8988T (cell line): ENCODE results near the gene ZBED1.
"Not testable (repeated sequence)": the region's sequence is repeated elsewhere in the genome, so short reads cannot be mapped to it uniquely, and the experiment has no call there.

Source experiments
- DNase-seq: peaks from one replicate; pipeline ENCODE4 v3.0.0; 2011

ZBED1 gene

DNA sequence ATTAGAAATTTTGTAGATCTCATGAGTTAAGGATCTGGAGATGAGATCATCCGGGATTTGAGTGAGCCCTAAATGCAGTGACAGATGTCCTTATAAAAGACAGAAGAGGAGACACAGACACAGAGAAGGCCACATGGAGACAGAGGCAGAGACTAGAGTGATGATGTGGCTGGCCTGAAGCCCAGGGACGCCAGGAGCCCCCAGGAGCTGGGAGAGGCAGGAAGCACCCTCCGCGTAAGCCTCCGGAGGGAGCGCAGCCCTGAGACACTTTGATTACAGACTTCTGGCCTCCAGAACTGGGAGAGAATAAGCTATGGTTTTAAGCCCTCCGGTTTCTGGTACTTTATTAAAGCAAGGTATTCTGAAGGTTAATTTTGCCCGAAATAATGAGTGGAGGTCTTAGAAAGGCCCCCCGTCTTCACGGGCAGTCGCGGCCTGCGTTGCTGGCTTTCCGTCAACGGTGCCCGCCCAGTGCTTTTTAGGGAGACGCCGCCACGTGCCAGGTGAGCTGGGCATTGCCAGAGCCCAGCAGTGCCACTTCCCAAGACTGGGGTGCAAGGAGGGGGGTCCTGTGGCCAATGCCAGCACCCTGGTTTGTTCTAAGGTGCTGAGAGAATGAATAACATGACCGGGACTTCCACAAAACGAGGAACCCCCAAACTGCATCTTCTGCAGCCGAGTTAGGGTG lies 8.1 kb downstream of the ZBED1 start:
- DNase-seq: no peak

DNA sequence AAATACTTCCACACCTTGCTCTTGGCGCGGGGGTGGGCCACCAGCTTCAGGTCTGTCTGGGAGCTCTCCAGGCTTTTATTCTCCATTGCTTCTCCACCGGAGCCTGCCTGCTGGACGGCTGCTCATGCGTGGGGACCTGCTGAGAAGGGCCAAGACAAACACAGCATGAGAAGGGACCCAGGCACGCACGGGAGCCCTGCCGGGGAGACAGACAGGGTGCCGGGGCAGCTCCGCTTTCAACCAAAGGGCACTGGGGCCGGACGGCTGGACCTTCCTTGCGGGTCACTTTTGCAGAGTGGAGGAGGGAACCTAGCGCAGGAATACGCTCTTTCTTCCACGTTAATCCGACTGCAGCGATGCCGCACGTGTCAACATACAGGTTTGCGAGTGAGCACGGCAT lies 10.1 kb downstream of the ZBED1 start:
- DNase-seq: no peak

DNA sequence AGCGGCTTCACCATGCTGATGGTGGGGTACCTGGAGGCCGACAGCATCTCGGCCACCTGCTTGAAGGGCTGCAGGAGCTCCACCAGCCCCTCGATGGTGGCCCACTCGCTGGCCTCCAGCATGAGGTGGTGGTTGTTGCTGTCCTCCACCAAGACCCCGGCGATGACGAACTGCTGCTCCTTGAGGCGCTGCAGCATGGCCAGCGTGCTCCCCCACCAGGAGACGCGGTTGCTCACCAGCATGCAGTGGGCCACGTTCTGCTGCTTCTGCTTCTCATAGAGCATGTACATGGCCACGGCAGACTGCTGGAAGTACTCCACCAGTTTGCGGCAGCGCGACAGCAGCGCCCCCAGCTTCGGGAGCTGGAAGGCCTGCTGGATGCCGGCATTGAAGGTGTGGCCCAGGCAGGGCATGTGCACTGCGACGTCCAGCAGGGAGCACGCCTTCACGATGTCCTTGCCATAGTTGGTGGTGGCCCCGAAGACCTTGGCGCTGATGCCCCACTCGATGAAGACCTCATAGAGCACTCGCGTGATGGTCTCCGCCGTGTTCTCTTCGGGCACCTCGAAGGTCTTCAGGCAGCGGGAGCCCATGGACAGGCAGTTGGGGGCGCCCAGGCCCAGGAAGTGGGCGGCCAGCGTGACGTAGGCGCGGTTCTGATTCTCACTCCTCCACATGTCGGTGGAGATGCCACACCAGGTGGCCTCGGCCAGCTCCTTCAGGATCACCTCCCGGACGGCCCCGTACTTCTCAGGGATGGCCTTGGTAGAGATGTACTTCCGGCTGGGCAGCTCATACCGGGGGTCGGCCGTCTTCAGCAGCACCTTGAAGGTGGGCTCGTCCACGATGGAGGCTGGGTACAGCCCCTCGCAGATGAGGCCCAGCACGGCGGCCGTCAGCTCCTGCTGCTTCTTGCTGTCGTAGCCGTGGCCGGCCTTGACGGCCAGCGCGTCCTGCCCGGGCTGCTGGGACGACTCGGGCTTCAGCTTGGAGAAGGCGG lies 11.0 kb downstream of the ZBED1 start:
- no peak for DNase-seq

DNA sequence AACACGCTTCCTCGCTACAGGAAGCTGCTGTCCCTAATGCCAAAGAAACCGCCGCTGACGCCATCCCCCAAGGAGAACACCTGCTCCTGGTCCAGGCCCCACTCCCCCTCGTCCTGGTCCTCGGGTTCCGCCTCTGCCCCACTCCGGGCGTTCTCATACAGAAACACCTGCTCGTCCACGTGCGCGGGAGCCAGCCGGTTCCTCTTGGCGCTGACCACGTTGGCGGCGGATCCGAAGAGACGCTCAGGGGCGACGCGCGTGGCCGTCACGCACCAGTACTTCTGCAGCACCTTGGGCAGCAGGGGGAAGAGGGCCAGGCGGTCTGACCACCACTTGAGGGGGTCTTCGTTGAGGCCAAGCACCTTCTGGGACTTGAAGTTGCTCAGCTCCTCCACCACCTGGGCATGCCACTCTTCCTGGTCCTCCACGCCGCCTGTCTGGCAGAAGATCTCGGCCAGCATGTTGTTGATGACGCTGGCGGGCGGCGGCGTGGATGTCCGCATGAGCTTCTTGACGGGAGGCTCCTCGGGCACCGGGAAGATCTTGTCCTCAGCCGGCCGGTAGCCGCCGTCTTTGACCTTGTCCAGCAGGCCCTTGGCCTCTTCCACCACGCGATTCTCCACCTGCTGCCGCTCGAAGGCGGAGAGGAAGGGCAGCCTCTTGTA lies 12.0 kb downstream of the ZBED1 start:
- no peak for DNase-seq

DNA sequence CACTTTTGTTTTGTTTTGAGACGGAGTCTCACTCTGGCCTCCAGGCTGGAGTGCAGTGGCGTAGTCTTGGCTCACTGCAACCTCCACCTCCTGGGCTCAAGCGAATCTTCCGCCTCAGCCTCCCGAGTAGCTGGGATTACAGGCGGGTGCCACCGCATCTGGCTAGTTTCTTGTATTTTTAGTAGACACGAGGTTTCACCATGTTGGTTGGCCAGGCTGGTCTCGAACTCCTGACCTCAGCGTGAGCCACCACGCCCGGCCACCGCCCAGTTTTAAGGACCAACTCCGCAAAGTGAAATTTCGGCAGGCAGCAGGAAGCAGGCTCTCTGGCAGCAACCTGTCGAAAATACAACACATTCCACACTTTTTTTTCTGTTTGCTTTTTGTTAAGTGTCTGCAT lies 13.4 kb downstream of the ZBED1 start:
- DNase-seq: no peak

DNA sequence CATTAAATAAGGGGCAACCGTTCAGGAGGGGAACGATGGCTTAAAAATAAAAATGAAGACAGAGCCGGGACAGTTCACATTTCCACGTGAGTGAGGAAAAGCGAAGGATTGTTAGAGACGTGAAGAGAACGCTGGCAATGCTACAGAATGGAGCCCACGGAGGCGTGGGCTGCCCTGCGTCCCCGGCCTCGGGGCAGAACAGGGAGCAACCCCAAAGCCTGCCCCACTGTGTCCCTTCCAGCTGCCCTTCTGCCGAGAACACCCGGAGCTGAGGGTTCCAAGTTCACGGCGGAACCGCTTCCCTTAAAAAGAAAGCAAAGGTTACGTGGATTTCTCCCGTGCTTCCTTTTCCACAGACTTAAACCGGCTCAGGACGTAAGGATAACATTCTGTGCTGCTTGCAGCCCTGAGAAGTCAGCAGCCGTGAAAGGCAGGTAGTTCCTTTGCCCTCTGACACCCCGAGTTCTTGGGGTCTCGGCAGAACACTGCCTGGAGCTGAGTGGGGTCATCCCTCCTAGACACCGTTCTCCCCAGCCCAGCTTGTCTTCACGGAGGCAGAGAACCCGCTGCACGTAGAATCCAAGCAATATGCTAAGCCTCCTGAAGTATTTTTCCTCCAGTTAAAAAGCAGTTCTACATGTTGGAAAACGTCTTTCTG lies 14.2 kb downstream of the ZBED1 start:
- no peak for DNase-seq

DNA sequence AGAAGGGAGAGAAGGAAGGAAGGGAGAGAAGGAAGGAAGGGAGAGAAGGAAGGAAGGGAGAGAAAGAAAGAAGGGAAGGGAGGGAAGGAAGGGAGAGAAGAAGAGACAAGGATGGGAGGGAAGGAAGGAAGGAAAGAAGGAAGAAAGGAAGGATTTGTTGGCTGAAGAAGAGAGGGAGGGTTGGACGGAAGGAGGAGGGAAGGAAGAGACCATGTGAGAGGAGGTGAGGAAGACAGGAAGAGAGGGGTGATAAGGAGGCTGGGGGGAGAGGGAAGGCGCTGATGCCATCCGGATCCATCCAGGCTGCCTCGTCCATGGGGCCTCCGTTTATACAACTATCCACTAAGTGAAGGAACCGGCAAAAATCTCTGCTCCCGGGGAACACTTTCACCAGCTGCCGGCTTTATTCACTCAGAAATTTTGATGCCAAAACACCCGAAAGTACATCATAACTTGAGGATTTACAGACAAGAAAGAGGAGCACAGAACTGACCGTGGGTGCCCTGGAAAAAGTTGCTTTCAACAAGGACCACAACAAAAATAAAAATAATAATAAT lies 14.9 kb downstream of the ZBED1 start:
- DNase-seq: no peak

DNA sequence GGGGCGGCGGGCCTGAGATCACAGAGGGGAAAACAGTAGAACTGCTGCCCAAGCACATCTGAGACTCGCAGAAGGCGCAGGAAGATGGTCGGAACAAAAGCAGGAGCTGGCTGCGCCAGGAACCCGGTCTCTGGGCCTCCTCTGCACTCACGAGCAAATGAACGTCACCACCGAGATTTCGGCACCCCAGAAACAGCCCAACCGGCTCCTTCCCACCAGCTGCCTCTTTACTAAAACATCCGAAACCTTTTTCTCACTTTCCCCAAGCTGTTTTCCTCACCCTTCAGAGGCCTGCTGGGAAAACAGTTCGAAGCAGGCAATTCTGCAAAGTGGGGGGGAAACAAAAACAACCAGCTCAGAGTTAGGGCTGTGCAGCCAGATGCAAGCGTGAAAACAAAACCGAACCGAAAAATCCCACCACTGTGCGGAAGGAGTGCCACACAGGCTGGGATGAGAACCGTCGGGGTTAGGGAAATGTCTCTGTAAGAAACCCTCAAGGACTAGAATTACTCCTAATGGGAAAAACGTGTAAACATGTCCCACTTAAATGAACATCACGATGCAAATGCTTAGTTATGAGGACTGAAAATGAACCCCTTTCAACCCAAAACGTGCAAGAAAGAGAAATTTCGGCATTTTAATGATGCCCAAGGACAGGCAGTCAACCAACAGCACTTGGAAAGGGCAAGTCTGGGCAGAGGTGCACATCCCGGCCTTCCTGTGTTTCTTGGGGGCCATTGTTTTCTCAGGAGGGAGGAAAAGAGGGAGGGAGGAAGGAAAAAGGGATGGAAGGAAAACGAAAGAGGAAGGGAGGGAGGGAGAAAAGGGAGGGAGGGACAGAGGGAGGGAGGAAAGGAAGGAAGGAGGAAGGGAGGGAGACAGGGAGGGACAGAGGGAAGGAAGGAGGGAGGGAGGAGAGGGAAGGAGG lies 15.8 kb downstream of the ZBED1 start:
- no peak for DNase-seq

DNA sequence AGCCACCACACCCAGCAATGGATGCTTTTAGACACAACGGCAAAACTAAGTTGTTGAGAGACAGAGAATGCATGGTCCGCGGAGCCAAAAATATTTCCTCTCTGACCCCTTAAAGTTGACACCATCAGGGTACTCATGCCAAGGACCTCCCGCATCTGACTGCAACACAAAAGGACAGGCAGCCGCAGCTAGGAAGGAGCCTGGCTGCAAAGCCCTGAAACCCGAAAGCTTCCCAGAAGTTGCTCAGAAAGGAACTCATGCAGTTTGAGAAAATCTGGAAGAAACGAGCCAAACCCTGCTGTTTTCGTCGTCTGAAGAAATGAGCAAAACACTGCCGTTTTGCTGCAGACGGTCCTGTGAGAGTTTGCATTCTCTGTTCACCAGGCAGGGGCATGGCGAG lies 16.5 kb downstream of the ZBED1 start:
- no peak for DNase-seq

DNA sequence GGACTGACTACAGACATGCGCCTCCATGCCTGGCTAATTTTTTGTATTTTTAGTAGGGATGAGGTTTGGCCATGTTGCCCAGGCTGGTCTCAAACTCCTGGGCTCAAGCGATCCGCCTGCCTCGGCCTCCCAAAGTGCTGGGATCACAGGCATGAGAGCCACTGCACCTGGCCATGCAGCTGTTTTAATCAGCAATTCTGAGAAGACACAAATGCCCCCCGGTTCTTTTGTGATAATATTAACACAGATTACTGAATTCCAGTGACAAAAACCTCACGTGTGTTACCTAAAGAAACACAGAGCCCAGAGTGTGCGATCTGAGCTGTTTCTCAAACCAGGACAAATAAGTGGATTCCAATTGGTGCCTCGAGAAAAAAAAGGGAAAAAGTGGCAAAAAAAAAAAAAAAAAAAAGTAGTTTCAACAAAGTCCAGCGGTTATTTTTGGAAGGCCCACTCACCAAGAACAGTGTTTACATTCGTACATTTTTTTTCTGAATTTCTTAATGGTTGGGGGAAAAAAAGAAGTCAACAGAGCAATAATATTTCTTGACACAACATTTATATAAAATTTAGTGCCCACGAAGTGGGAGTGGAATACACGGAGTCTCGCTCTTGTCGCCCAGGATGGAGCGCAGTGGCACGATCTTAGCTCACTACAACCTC lies 17.2 kb downstream of the ZBED1 start:
- no peak for DNase-seq

DNA sequence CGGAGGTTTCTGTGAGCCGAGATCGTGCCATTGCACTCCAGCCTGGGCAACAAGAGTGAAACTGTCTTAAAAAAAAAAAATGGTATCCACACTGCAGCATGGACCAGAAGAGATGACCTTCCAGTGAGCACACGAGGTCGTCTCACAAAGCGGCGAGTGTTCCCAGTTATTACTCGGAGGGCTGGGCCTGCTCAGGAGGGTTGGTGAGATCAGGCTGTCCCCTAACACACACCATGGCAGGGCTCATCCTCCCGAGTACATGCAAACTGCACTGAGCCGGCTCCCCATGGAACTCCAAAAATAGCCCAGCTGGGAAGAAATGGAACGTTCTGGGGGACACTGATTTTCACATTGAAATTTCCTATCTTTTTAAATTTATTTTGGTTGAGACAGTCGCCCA lies 19.2 kb downstream of the ZBED1 start:
- DNase-seq: not testable (repeated sequence)

DNA sequence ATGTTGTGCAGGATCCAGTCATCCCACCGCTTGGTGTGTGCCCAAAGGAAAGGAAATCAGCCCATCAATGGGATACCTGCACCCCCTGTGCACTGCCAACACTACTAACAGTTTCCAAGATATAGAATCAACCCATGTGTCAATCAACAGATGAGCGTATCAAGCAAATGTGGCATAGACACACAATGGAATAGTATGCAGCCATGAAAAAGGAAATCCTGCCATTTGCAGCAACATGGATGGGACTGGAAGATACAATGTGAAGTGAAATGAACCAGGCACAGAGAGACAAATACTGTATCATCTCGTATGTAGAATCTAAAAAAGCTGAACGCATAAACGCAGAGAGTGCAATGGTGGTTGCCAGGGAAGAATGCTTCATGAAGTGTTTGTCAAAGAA lies 20.8 kb downstream of the ZBED1 start:
- DNase-seq: not testable (repeated sequence)

DNA sequence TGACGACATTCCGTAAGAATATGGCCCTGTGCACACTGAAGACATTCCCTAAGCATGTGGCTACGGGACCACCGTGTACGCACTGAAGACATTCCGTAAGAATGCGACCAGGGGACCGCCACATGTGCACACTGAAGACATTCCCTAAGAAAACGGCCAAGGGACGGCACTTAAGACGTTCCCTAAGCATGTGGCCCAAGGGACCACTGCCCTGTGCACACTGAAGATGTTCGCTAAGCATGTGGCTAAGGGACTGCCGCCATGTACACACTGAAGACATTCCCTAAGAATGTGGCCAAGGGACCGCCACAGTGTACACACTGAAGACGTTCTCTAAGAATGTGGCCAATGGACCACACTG lies 21.4 kb downstream of the ZBED1 start:
- no peak for DNase-seq

DNA sequence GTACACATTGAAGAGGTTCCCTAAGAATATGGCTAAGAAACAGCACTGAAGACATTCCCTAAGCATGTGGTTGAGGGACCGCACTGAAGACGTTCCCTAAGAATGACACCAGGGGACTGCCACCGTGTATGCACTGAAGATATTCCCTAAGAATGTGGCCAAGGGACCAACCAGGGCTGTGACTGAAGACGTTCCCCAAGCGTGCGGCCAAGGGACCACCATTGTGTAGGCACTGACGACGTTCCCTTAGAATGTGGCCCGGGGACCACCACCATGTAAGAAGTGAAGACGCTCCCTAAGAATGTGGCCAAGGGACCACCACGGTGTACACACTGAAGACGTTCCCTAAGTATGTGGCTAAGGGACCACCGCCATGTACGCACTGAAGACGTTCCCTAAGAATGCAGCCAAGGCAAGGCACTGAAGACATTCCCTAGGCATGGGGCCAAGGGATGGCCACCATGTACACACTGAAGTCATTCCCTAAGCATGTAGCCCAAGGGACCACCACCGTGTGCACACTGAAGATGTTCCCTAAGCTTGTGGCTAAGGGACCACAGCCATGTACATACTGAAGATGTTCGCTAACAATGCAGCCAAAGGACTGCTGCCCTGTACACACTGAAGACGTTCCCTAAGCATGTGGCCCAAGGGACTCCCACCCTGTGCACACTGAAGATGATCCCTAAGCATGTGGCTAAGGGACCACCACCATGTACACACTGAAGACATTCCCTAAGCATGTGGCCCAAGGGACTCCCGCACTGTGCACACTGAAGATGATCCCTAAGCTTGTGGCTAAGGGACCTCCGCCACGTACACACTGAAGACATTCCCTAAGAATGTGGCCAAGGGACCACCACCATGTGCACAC lies 22.0 kb downstream of the ZBED1 start:
- no peak for DNase-seq

DNA sequence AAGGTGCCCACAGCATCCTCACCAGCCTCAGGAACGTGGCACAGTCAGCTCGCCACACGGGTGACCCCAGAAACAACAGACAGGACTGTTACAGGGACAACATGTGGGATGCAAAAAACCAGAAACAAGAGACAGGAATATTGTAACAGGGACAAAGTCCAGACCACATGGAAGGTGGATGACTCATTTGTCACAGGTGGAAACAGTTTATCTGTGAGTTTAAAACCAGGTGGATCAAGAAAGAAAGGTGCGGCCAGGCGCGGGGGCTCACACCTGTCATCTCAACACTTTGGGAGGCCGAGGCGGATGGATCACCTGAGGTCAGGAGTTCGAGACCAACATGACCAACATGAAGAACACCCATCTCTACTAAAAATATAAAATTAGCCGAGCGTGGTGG lies 23.5 kb downstream of the ZBED1 start:
- DNase-seq: not testable (repeated sequence)

DNA sequence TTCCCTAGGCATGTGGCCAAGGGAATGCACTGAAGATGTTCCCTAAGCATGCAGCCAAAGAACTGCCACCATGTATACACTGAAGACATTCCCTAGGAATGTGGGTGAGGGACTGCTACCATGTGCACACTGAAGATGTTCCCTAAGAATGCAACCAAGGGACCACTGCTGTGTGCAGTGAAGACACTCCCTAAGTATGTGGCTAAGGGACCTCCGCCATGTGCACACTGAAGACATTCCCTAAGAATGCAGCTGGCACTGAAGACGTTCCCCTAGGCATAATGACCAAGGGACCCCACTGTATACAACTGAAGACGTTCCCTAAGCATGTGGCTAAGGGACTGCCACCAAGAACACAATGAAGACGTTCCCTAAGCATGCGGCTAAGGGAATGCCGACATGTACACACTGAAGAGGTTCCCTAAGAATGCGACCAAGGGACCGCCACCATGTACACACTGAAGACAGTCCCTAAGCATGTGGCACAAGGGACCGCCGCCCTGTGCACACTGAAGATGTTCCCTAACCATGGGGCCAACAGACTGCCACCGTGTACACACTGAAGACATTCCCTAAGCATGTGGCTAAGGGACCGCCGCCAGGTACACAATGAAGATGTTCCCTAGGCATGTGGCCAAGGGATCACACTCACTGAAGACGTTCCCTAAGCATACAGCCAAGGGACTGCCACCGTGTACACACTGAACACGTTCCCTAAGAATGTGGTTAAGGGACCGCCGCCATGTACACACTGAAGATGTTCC lies 25.6 kb downstream of the ZBED1 start:
- DNase-seq: no peak

DNA sequence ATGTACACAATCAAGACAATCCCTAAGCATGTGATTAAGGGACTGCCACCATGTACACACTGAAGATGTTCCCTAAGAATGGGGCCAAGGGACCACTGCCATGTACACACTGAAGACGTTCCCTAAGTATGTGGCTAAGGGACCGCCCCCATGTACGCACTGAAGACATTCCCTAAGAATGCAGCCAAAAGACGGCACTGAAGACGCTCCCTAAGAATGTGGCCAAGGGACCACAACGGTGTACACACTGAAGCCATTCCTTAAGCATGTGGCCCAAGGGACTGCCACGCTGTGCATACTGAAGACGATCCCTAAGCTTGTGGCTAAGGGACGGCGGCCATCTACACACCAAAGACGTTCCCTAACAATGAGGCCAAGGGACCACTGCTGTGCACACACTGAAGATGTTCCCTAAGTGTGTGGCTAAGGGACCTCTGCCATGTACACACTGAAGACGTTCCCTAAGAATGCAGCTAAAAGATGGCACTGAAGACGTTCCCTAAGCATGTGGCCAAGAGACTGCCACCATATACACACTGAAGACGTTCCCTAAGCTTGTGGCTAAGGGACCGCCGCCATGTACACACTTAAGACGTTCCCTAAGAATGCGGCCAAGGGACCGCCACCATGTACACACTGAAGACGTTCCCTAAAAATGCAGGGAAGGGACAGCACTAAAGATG lies 26.4 kb downstream of the ZBED1 start:
- DNase-seq: no peak

DNA sequence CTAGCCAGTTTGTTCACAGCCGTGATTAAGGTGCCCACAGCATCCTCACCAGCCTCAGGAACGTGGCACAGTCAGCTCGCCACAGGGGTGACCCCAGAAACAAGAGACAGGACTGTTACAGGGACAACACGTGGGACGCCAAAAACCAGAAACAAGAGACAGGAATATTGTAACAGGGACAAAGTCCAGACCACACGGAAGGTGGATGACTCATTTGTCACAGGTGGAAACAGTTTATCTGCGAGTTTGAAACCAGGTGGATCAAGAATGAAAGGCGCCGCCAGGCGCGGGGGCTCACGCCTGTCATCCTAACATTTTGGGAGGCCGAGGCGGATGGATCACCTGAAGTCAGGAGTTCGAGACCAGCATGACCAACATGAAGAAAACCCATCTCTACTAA lies 27.7 kb downstream of the ZBED1 start:
- DNase-seq: not testable (repeated sequence)

DNA sequence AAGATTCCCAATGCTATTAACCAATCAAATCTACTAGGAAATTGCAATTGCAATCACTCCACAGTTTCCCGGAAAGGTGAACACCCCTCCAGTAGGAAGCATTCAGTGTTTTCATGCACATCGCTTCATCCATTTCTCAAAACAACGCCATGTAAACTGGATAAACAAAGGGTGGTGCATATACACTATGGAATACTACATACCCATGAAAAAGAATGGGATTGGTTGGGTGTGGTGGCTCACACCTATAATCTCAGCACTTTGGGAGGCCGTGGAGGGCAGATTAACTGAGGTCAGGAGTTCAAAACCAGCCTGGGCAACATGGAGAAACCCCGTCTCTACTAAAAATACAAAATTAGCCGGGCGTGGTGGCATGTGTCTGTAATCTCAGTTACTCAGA lies 29.1 kb downstream of the ZBED1 start:
- DNase-seq: no peak
